HG03045 (cell line): Measurements from ENCODE around the gene SKIC3.

ENCODE experiments used
- ATAC-seq: cut with Tn5 transposase; IDR thresholded peaks from one replicate; pipeline ENCODE4 v1.9.1; 2021; ENCODE audit warnings: mild to moderate bottlenecking, moderate library complexity; ENCODE audit not compliant: unreplicated experiment

SKIC3 gene

DNA sequence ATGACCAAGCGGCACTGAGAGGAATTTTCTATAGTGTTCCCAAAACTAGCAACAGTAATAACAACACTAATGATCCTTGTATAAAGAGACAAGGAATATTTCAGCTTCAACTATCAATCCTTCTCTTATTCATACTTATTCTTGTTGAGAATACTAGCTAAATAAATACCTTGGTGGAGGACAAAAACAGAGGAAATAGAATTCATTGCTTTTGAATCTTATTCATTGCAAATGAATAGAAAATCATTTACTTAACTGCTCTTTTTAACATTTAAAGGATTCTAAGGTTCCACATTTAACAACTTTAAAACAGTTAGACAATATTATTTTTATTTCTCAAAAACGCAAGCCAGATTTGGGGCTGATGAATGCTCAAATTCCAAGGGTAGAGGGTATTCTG, 22.4 kb downstream of the SKIC3 start:
- no peak for ATAC-seq

- no peak for ATAC-seq
Observed at GRCh38 chr5:95531491-95531890, 23.3 kb downstream of the SKIC3 start.

- no peak for ATAC-seq
Observed at GRCh38 chr5:95530416-95530815, 24.4 kb downstream of the SKIC3 start.

GRCh38 chr5:95528565-95528964, 26.2 kb downstream of the SKIC3 start:
- no peak for ATAC-seq

DNA sequence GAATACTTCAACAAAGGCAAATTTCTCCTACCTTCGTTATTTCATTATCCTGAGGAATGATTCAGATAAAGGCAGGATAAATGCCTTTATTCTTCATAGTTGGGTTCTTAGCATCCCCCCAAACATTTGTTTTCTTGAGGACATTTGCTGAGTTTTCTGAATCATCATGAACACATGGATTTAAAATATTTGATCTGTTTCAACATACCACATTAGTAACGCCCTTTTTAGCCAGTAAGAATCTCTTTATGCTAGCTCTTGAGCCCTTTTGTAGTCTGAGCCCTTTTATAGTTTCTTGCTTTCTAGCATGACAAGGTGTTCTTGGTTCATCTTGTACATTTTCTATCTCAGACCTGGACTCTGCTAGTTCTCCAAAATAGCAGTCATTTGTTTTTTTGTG, 27.9 kb downstream of the SKIC3 start:
- no peak for ATAC-seq

GRCh38 chr5:95524423-95524822, 30.4 kb downstream of the SKIC3 start:
- ATAC-seq, result no peak

GRCh38 chr5:95520206-95520605, 34.6 kb downstream of the SKIC3 start:
- no peak for ATAC-seq

GRCh38 chr5:95519681-95520080, 35.1 kb downstream of the SKIC3 start:
- no peak for ATAC-seq

DNA sequence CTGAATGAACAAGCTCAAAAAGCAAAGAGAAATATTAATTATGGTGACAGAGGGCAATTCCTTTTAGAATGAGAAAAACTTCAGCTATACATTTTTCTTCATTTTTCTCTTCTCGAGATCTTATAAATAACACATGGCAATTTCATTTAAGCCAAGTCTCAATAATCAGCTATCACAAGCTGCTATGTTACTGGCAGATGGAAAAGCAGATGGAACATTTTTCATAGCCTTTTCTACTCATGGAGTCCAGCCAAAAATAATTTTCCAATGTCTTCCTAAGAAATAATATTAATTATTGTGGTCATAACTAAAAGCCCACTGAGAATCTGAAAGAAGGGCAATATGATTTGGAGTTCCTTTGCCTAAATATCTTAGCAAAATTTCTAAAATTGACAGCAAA, 35.6 kb downstream of the SKIC3 start:
- ATAC-seq, result no peak

DNA sequence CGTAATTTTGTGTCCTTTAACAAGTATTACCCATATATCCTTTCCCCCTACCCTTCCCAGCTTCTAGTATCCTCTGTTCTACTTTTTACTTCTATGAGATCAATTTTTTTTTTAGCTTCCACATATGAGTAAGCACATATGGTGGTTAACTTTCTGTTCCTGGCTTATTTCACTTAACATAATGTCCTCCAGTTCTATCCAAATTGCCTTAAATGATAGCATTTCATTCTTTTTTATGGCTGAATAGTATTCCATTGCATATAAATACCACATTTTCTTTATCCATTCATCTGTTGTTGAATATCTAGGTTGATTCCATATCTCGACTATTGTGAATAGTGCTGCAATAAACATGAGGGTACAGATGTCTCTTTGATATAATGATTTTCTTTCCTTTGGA, 36.4 kb downstream of the SKIC3 start:
- ATAC-seq, result no peak

GRCh38 chr5:95511606-95512005, 43.2 kb downstream of the SKIC3 start:
- no peak for ATAC-seq

GRCh38 chr5:95508550-95508949, 46.2 kb downstream of the SKIC3 start:
- ATAC-seq, result no peak
